ENCODE data around the gene UBASH3A.

The UBASH3A gene

GRCh38 chr21:42396799-42397745 lies 6.6 kb upstream of the UBASH3A start:
- no peak overlapping the region for H3K4me3 ChIP-seq (ENCODE audit: low read depth, low read length)
- TF ChIP-seq CTCF (IDR thresholded peaks at IDR 0.05; ENCODE audit: low read depth, low read length), result no peak

- H3K4me3 ChIP-seq (ENCODE audit: low read depth, low read length), result no peak overlapping the region
- no peak for TF ChIP-seq CTCF (IDR thresholded peaks at IDR 0.05; ENCODE audit: low read depth, low read length)
Observed at GRCh38 chr21:42397746-42398394, 5.8 kb upstream of the UBASH3A start.

- no peak overlapping the region for H3K4me3 ChIP-seq (ENCODE audit: low read depth, low read length)
- no peak for TF ChIP-seq CTCF (IDR thresholded peaks at IDR 0.05; ENCODE audit: low read depth, low read length)
Observed at GRCh38 chr21:42398436-42399028, 5.2 kb upstream of the UBASH3A start.

- TF ChIP-seq CTCF (IDR thresholded peaks at IDR 0.05; ENCODE audit: low read depth, low read length), result no peak
Observed at GRCh38 chr21:42400525-42400924, 3.2 kb upstream of the UBASH3A start.

GRCh38 chr21:42401154-42401553 lies 2.5 kb upstream of the UBASH3A start:
- no peak overlapping the region for H3K4me3 ChIP-seq (ENCODE audit: low read depth, low read length)
- no peak for TF ChIP-seq CTCF (IDR thresholded peaks at IDR 0.05; ENCODE audit: low read depth, low read length)

More at GRCh38 chr21:42400525-42400924, 3.2 kb upstream of the UBASH3A start:
- H3K4me3 ChIP-seq (ENCODE audit: low read depth, low read length), result no peak overlapping the region

GRCh38 chr21:42401820-42402251 lies 1.9 kb upstream of the UBASH3A start:
- no peak for TF ChIP-seq CTCF (IDR thresholded peaks at IDR 0.05; ENCODE audit: low read depth, low read length)
- no peak overlapping the region for H3K4me3 ChIP-seq (ENCODE audit: low read depth, low read length)
